HEK293T (cell line): ENCODE data around the gene ANAPC16.

Experiments
- BHLHE40 ChIP-seq: fragments of 450-650 bp; IDR thresholded peaks from 2 replicates; pipeline ENCODE4 v1.6.1; 2016; ENCODE audit warnings: mild to moderate bottlenecking, moderate library complexity, borderline replicate concordance
- ELF4 ChIP-seq: fragments of 450-650 bp; IDR thresholded peaks from 2 replicates; pipeline ENCODE4 v1.6.1; 2017; ENCODE audit warnings: antibody characterized with exemption
- FOXM1 ChIP-seq: fragments of 450-650 bp; IDR thresholded peaks from 2 replicates; pipeline ENCODE4 v1.6.1; 2017; ENCODE audit warnings: mild to moderate bottlenecking, borderline replicate concordance
- L3MBTL2 ChIP-seq: fragments of 450-650 bp; conservative IDR thresholded peaks from 2 replicates; pipeline ENCODE4 v1.6.1; 2016; ENCODE audit warnings: mild to moderate bottlenecking
- PKNOX1 ChIP-seq: fragments of 450-650 bp; IDR thresholded peaks from 2 replicates; pipeline ENCODE4 v1.6.1; 2016
- SP1 ChIP-seq: fragments of 450-650 bp; IDR thresholded peaks from 2 replicates; pipeline ENCODE4 v1.6.1; 2017
- TARDBP ChIP-seq: fragments of 450-650 bp; IDR thresholded peaks from 2 replicates; pipeline ENCODE4 v1.6.1; 2016

GRCh38 chr10:72241691-72242252 is 26.0 kb downstream of the ANAPC16 start:
- no peak for TF ChIP-seq ELF4
- TF ChIP-seq BHLHE40: no peak
- no peak for TF ChIP-seq L3MBTL2
- no peak for TF ChIP-seq SP1
- TF ChIP-seq FOXM1: no peak
- no peak for TF ChIP-seq PKNOX1
- TF ChIP-seq TARDBP: no peak
